Measurements from ENCODE around the gene DLGAP1.

Gene DLGAP1

GRCh38 chr18:4256766-4257417 is 198.2 kb downstream of the DLGAP1 start:
- Histone ChIP-seq H3K9me3 (ENCODE audit: insufficient read depth, low read length) (no peaks in the 10 kb centered on the region), H3K9ac (ENCODE audit: low read length) (no peak overlapping the region), H3K4me2 (ENCODE audit: low read depth, low read length, poor library complexity, severe bottlenecking) (no peak overlapping the region), H3K9me2 (replicated peaks; ENCODE audit: insufficient read depth, low read length) (no peaks in the 10 kb centered on the region), H3F3A (ENCODE audit: insufficient read depth) (no peaks in the 10 kb centered on the region), H2AFZ (ENCODE audit: low read depth, low read length, severe bottlenecking) (no peak overlapping the region), H3K36me3 (ENCODE audit: low read length) (no peaks in the 10 kb centered on the region), H3K4me3 (ENCODE audit: insufficient read depth, low read length, poor library complexity, severe bottlenecking) (no peak overlapping the region), H3K79me2 (ENCODE audit: insufficient read depth, low read length) (no peaks in the 10 kb centered on the region), H4K20me1 (ENCODE audit: low read depth, low read length) (no peaks in the 10 kb centered on the region), H3K27me3 (ENCODE audit: low read length) (no peaks in the 10 kb centered on the region), H3K27ac (ENCODE audit: low read depth, low read length) (no peak overlapping the region)
- TF ChIP-seq EZH2phosphoT487 (conservative IDR thresholded peaks at IDR 0.05; ENCODE audit: low read length) (no peak), CTCF (IDR thresholded peaks at IDR 0.05; ENCODE audit: insufficient read depth, low read length, poor library complexity, severe bottlenecking) (no peak)

- no peaks in the 10 kb centered on the region for H3K79me2 ChIP-seq (ENCODE audit: insufficient read depth, low read length)
- H3K9me3 ChIP-seq (ENCODE audit: insufficient read depth, low read length): no peaks in the 10 kb centered on the region
- H3K9ac ChIP-seq (ENCODE audit: low read length): no peak overlapping the region
- no peak overlapping the region for H3K4me3 ChIP-seq (ENCODE audit: insufficient read depth, low read length, poor library complexity, severe bottlenecking)
- H2AFZ ChIP-seq (ENCODE audit: low read depth, low read length, severe bottlenecking): no peak overlapping the region
- H3K27ac ChIP-seq (ENCODE audit: low read depth, low read length): no peak overlapping the region
- H3K4me2 ChIP-seq (ENCODE audit: low read depth, low read length, poor library complexity, severe bottlenecking): no peak overlapping the region
- H3F3A ChIP-seq (ENCODE audit: insufficient read depth): no peaks in the 10 kb centered on the region
- no peaks in the 10 kb centered on the region for H3K36me3 ChIP-seq (ENCODE audit: low read length)
- H4K20me1 ChIP-seq (ENCODE audit: low read depth, low read length): no peaks in the 10 kb centered on the region
- no peaks in the 10 kb centered on the region for H3K27me3 ChIP-seq (ENCODE audit: low read length)
- TF ChIP-seq CTCF (IDR thresholded peaks at IDR 0.05; ENCODE audit: insufficient read depth, low read length, poor library complexity, severe bottlenecking) (no peak), EZH2phosphoT487 (conservative IDR thresholded peaks at IDR 0.05; ENCODE audit: low read length) (no peak)
- no peaks in the 10 kb centered on the region for H3K9me2 ChIP-seq (replicated peaks; ENCODE audit: insufficient read depth, low read length)
Measured at GRCh38 chr18:4254840-4255239, 200.3 kb downstream of the DLGAP1 start.

GRCh38 chr18:4252829-4253228 is 202.3 kb downstream of the DLGAP1 start:
- TF ChIP-seq EZH2phosphoT487 (conservative IDR thresholded peaks at IDR 0.05; ENCODE audit: low read length) (no peak), CTCF (IDR thresholded peaks at IDR 0.05; ENCODE audit: insufficient read depth, low read length, poor library complexity, severe bottlenecking) (no peak)
- Histone ChIP-seq H4K20me1 (ENCODE audit: low read depth, low read length) (no peaks in the 10 kb centered on the region), H3K4me2 (ENCODE audit: low read depth, low read length, poor library complexity, severe bottlenecking) (no peak overlapping the region), H3K4me3 (ENCODE audit: insufficient read depth, low read length, poor library complexity, severe bottlenecking) (no peak overlapping the region), H3F3A (ENCODE audit: insufficient read depth) (no peaks in the 10 kb centered on the region), H3K27ac (ENCODE audit: low read depth, low read length) (no peak overlapping the region), H3K27me3 (ENCODE audit: low read length) (no peaks in the 10 kb centered on the region), H3K9ac (ENCODE audit: low read length) (no peak overlapping the region), H3K9me3 (ENCODE audit: insufficient read depth, low read length) (no peaks in the 10 kb centered on the region), H3K9me2 (replicated peaks; ENCODE audit: insufficient read depth, low read length) (no peaks in the 10 kb centered on the region), H2AFZ (ENCODE audit: low read depth, low read length, severe bottlenecking) (no peak overlapping the region), H3K36me3 (ENCODE audit: low read length) (no peaks in the 10 kb centered on the region), H3K79me2 (ENCODE audit: insufficient read depth, low read length) (no peaks in the 10 kb centered on the region)
